CD14-positive monocyte (primary cell): Measurements from ENCODE around the gene MRPS34. TPM values are rescaled to one million over a fixed set of nuclear protein-coding genes. Genes with fewer than 3 reads are reported as not detected.

Experiments
- DNase-seq, 3 donors: peaks; one replicate each; pipeline ENCODE4 v3.0.0-alpha.2; 2011 to 2022
- H2AFZ ChIP-seq: 2 replicates; pipeline ENCODE4 v1.6.0; 2012; ENCODE audit warnings: mild to moderate bottlenecking, low read depth, low read length, inconsistent platforms; ENCODE audit not compliant: insufficient read depth, poor library complexity, severe bottlenecking
- H3K27ac ChIP-seq, 2 donors: 1 replicate in 1 of 2; 2 replicates in 1 of 2; pipeline ENCODE4 v1.5.1; 2012 to 2013; ENCODE audit warnings: low read length in 2 of 2, control low read depth in 1 of 2, inconsistent platforms in 1 of 2, low read depth in 1 of 2, mild to moderate bottlenecking in 1 of 2
- H3K27me3 ChIP-seq, 2 donors: one replicate each; pipeline versions ENCODE4 v1.6.0 to v1.6.1; 2011 to 2013; ENCODE audit warnings: low read length in 2 of 2; ENCODE audit not compliant: control insufficient read depth in 2 of 2, insufficient read depth in 2 of 2
- H3K36me3 ChIP-seq, 2 donors: replicated peaks in 1 of 2; 1 replicate in 1 of 2; 2 replicates in 1 of 2; pipeline versions ENCODE4 v1.5.1 to v1.6.1; 2012 to 2013; ENCODE audit warnings: low read length in 2 of 2, control low read depth in 1 of 2, inconsistent platforms in 1 of 2, mild to moderate bottlenecking in 1 of 2; ENCODE audit not compliant: insufficient read depth in 2 of 2, control insufficient read depth in 1 of 2
- H3K4me1 ChIP-seq, 2 donors: 1 replicate in 1 of 2; 2 replicates in 1 of 2; pipeline versions ENCODE4 v1.5.1 to v1.6.1; 2012 to 2013; ENCODE audit warnings: low read length in 2 of 2, control low read depth in 1 of 2, inconsistent platforms in 1 of 2, mild to moderate bottlenecking in 1 of 2, moderate library complexity in 1 of 2; ENCODE audit not compliant: insufficient read depth in 2 of 2, control insufficient read depth in 1 of 2
- H3K4me2 ChIP-seq: replicated peaks from 2 replicates; pipeline ENCODE3; 2012; ENCODE audit warnings: low read length, moderate library complexity, mild to moderate bottlenecking; ENCODE audit not compliant: poor library complexity, severe bottlenecking; ENCODE audit errors: extremely low read depth
- H3K4me3 ChIP-seq, 3 experiments: fragments of 200-600 bp in 1 of 3; sonication (generic) in 1 of 3; replicated peaks in 1 of 3; 1 replicate in 2 of 3; 2 replicates in 1 of 3; pipeline ENCODE4 v1.5.1; 2011 to 2013; ENCODE audit warnings: low read length in 3 of 3, mild to moderate bottlenecking in 3 of 3, control low read depth in 2 of 3, low read depth in 2 of 3, inconsistent platforms in 1 of 3, moderate library complexity in 1 of 3
- H3K79me2 ChIP-seq: 2 replicates; pipeline ENCODE4 v1.6.0; 2012; ENCODE audit warnings: mild to moderate bottlenecking, control low read depth, inconsistent platforms, low read length, moderate library complexity; ENCODE audit not compliant: insufficient read depth
- H3K9ac ChIP-seq: 2 replicates; pipeline ENCODE4 v1.6.0; 2017; ENCODE audit warnings: low read length, mild to moderate bottlenecking; ENCODE audit not compliant: insufficient read depth, poor library complexity, severe bottlenecking
- H3K9me3 ChIP-seq, 2 donors: replicated peaks in 1 of 2; 1 replicate in 1 of 2; 2 replicates in 1 of 2; pipeline versions ENCODE4 v1.5.1 to v1.6.1; 2012 to 2013; ENCODE audit warnings: low read length in 2 of 2, control low read depth in 1 of 2; ENCODE audit not compliant: control insufficient read depth in 1 of 2, insufficient read depth in 1 of 2
- H4K20me1 ChIP-seq: 2 replicates; pipeline ENCODE4 v1.6.0; 2012; ENCODE audit warnings: mild to moderate bottlenecking, low read length, control low read depth, moderate library complexity; ENCODE audit not compliant: insufficient read depth
- H3K27ac Mint-ChIP-seq, 7 donors: one replicate each; pipeline ENCODE4 v1.8.0; 2020; ENCODE audit warnings: mild to moderate bottlenecking in 7 of 7, mixed read lengths in 7 of 7, moderate library complexity in 6 of 7, inconsistent platforms in 2 of 7
- H3K27me3 Mint-ChIP-seq, 3 donors: one replicate each; pipeline ENCODE4 v1.8.0; 2021 to 2022; ENCODE audit warnings: low read depth in 3 of 3, mild to moderate bottlenecking in 3 of 3, mixed read lengths in 3 of 3, moderate library complexity in 3 of 3, inconsistent platforms in 1 of 3
- H3K36me3 Mint-ChIP-seq, 2 donors: one replicate each; pipeline ENCODE4 v1.8.0; 2020; ENCODE audit warnings: mixed read lengths in 2 of 2, inconsistent platforms in 1 of 2, mild to moderate bottlenecking in 1 of 2
- H3K4me1 Mint-ChIP-seq: one replicate; pipeline ENCODE4 v1.8.0; 2020; ENCODE audit warnings: mild to moderate bottlenecking, mixed read lengths
- H3K4me3 Mint-ChIP-seq, 2 donors: one replicate each; pipeline ENCODE4 v1.8.0; 2020; ENCODE audit warnings: mild to moderate bottlenecking in 2 of 2, mixed read lengths in 2 of 2, moderate library complexity in 1 of 2
- H3K9me3 Mint-ChIP-seq, 7 donors: one replicate each; pipeline ENCODE4 v1.8.0; 2020 to 2022; ENCODE audit warnings: mixed read lengths in 7 of 7, mild to moderate bottlenecking in 6 of 7, moderate library complexity in 6 of 7, inconsistent platforms in 2 of 7
- CTCF ChIP-seq: fragments of 200-600 bp; IDR thresholded peaks from one replicate; pipeline ENCODE4 v1.8.0; 2022; ENCODE audit warnings: antibody characterized with exemption, mild to moderate bottlenecking
- WGBS: methylation state at CpG from one replicate; pipeline ENCODE4 v1.1.5; 2013; ENCODE audit warnings: missing lambda C conversion rate; ENCODE audit not compliant: insufficient coverage; 5-methylcytosine and 5-hydroxymethylcytosine counted together
- intact Hi-C, 2 donors: fragments of 100-400 bp; cut with micrococcal nuclease; formaldehyde crosslinking; loops; one replicate each; pipeline versions ENCODE4 v1.15.0 to v1.15.1; 2023
- polyA plus RNA-seq, 3 donors: library from polyadenylated mRNA; depleted of rRNA in 1 of 3; unstranded in 2 of 3; stranded (reverse) in 1 of 3; fragments of 300-500 nt in 2 of 3; fragments of >200 nt in 1 of 3; fragmentation: Illumina TruSeq in 2 of 3; gene quantifications; 1 replicate in 2 of 3; 2 replicates in 1 of 3; pipeline ENCODE4 v1.2.3, GENCODE V29; 2012 to 2021

The MRPS34 gene
- polyA plus RNA-seq, 3 donors, result 34.5 to 137 (median 109) TPM

DNA sequence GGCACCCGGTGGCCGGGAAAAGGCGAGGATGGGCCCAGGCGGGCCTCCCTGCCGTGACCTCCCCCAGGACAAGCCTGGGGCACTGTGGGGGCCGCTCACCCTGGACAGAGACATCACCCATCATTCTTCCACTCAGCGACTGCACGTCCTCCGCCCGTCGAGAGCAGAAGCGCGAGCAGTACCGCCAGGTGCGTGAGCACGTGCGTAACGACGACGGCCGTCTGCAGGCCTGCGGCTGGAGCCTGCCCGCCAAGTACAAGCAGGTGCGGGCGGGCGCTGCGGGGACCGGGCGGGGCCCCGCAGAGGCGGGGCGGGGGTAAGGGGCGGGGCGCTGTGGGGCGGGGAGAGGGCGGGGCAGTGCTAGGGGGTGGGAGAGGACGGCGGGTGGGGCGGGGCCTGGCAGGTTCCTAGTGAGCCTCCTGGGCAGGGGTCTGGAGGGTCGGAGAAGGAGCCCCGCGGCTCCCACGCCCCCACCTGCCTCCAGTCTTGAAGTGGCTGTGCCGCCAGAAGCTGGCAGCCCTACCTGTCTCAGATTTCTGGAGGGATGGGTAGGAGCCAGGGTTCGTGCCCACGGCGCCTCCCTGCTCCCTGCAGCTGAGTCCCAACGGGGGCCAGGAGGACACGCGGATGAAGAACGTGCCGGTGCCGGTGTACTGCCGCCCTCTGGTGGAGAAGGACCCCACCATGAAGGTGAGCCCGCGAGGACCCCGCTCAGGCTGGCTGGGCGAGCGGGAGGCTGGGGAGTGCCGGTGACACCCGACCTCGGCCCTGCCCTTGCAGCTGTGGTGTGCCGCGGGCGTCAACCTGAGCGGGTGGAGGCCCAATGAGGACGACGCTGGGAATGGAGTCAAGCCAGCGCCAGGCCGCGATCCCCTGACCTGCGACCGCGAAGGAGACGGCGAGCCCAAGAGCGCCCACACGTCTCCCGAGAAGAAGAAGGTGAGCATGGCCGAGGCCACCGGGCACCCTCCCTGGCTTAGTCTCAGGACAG lies 9.1 kb downstream of the MRPS34 start:
- peaks cover 22% of the 10 kb centered on the region for H4K20me1 ChIP-seq
- no peak for DNase-seq
- WGBS, result 94% methylated on average over 55 of the region's 81 CpGs
- Mint-ChIP-seq H3K4me3 (no peak overlapping the region), H3K27ac (no peak overlapping the region), H3K4me1 (no peaks in the 10 kb centered on the region), H3K36me3 (peaks cover 51 to 88% of the 10 kb centered on the region in 2 donors), H3K9me3 (peaks cover 0 to 2% (median 0%) of the 10 kb centered on the region in 7 donors), H3K27me3 (peaks cover 0 to 3% (median 2%) of the 10 kb centered on the region in 3 donors)
- no peaks in the 10 kb centered on the region for H3K27me3 ChIP-seq
- H3K27ac ChIP-seq, result no peak overlapping the region
- H3K4me1 ChIP-seq, result no peaks in the 10 kb centered on the region
- no peak for TF ChIP-seq CTCF
- no peak overlapping the region for H2AFZ ChIP-seq
- H3K36me3 ChIP-seq, result peaks cover 92 to 95% of the 10 kb centered on the region in 2 donors
- no peak overlapping the region for H3K4me2 ChIP-seq
- H3K79me2 ChIP-seq, result no peaks in the 10 kb centered on the region
- no peak overlapping the region for H3K4me3 ChIP-seq
- H3K9me3 ChIP-seq, result no peaks in the 10 kb centered on the region
- intact Hi-C loops, result no loop called here
- no peak overlapping the region for H3K9ac ChIP-seq

DNA sequence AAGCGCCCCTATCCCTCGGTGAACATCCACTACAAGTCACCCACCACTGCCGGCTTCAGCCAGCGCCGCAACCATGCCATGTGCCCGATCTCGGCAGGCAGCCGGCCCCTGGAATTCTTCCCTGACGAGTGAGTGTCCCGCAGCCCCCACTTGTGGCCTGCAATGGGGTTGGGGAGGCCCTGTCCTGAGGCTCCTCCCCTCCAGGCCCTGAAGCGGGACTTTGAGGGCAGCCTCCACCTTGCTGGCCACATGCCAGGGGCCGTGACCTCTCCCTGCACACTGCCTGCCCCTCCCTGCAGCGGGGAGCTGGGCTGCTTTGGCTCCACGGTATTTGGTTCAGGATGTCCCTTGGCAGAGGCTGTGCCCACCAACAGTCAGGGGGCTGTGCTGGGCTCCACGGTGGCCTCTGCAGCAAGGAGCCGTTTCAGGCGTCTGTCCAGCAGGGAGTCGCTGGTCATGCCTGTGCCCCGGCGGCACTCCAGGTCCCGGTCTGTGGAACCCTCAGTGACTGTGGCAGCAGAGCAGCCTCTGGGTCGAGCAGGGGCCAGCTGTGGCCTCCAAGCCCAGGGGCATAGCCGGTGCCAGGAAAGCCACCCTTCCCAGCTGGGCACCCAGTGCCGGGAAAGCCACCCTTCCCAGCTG lies 9.9 kb downstream of the MRPS34 start:
- peaks cover 0 to 2% (median 0%) of the 10 kb centered on the region in 7 donors for H3K9me3 Mint-ChIP-seq

More for the DNA sequence above, 9.9 kb downstream of the MRPS34 start:
- H3K79me2 ChIP-seq, result no peaks in the 10 kb centered on the region
- H3K27ac ChIP-seq, result no peak overlapping the region
- no peak overlapping the region for H2AFZ ChIP-seq
- no peak overlapping the region for H3K4me2 ChIP-seq
- peak overlapping the region in 1 of 7 donors; percentile 26 for H3K27ac Mint-ChIP-seq
- intact Hi-C loops, result no loop called here
- H3K27me3 Mint-ChIP-seq, result peaks cover 0 to 3% (median 2%) of the 10 kb centered on the region in 3 donors
- no peaks in the 10 kb centered on the region for H3K4me1 Mint-ChIP-seq
- H3K9ac ChIP-seq, result no peak overlapping the region
- H3K4me1 ChIP-seq, result no peaks in the 10 kb centered on the region
- 95% methylated on average over 18 of the region's 24 CpGs for WGBS
- H3K27me3 ChIP-seq, result no peaks in the 10 kb centered on the region
- H3K4me3 Mint-ChIP-seq, result no peak overlapping the region
- H3K4me3 ChIP-seq, result no peak overlapping the region
- H4K20me1 ChIP-seq, result peaks cover 15% of the 10 kb centered on the region
- H3K36me3 ChIP-seq, result peaks cover 91 to 95% of the 10 kb centered on the region in 2 donors
- DNase-seq, result no peak
- TF ChIP-seq CTCF, result no peak
- peaks cover 49 to 85% of the 10 kb centered on the region in 2 donors for H3K36me3 Mint-ChIP-seq
- H3K9me3 ChIP-seq, result no peaks in the 10 kb centered on the region
